Loucy (cell line): ENCODE results near the gene HHLA2.

Experiments
- EZH2phosphoT487 ChIP-seq: fragments of 200-600 bp; IDR thresholded peaks from 2 replicates; pipeline ENCODE4 v1.6.1; 2018; ENCODE audit warnings: antibody characterized with exemption, mild to moderate bottlenecking, moderate library complexity, borderline replicate concordance
- TF ChIP-seq, protein P1 (sequence below): fragments of 200-600 bp; sonication (generic); conservative IDR thresholded peaks from 2 replicates; pipeline ENCODE4 v1.5.1; 2014; ENCODE audit warnings: mild to moderate bottlenecking, antibody characterized with exemption, low read length

GRCh38 chr3:108334701-108335100, 38.4 kb downstream of the HHLA2 start:
- TF ChIP-seq, protein P1, sequence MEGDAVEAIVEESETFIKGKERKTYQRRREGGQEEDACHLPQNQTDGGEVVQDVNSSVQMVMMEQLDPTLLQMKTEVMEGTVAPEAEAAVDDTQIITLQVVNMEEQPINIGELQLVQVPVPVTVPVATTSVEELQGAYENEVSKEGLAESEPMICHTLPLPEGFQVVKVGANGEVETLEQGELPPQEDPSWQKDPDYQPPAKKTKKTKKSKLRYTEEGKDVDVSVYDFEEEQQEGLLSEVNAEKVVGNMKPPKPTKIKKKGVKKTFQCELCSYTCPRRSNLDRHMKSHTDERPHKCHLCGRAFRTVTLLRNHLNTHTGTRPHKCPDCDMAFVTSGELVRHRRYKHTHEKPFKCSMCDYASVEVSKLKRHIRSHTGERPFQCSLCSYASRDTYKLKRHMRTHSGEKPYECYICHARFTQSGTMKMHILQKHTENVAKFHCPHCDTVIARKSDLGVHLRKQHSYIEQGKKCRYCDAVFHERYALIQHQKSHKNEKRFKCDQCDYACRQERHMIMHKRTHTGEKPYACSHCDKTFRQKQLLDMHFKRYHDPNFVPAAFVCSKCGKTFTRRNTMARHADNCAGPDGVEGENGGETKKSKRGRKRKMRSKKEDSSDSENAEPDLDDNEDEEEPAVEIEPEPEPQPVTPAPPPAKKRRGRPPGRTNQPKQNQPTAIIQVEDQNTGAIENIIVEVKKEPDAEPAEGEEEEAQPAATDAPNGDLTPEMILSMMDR = no peak
- no peak for TF ChIP-seq EZH2phosphoT487
